OCI-LY7 (cell line): ENCODE measurements around the gene MAP3K7CL. TPM values are rescaled to one million over a fixed set of nuclear protein-coding genes. Genes with fewer than 3 reads are reported as not detected.

ENCODE experiments used
- BruUV-seq: library from RNA; stranded (reverse); fragments of 400-500 nt; replicated peaks from 2 replicates; lab custom pipeline; 2021; lab: Mats Ljungman, UMichigan
- CTCF ChIA-PET: fragments of 300-600 bp; sonication (Branson Sonifier 250); formaldehyde crosslinking; loops from one replicate; lab custom pipeline; 2022; ENCODE audit warnings: antibody characterized with exemption; ENCODE audit not compliant: unreplicated experiment; lab: Charles Lee
- POLR2A ChIA-PET: fragments of 300-600 bp; sonication (Branson Sonifier 250); formaldehyde crosslinking; loops from one replicate; lab custom pipeline; 2022; ENCODE audit warnings: antibody characterized with exemption; lab: Charles Lee
- DNase-seq: peaks from one replicate; pipeline ENCODE4 v3.0.0-alpha.2; 2015; ENCODE audit warnings: low spot score
- H2AFZ ChIP-seq: fragments of 200-600 bp; sonication (generic), shearing (Covaris generic); 2 replicates; pipeline ENCODE4 v1.6.1; 2014; ENCODE audit warnings: mild to moderate bottlenecking, antibody characterized with exemption, low read length, moderate library complexity
- H3K27ac ChIP-seq: fragments of 200-600 bp; sonication (generic); 2 replicates; pipeline ENCODE4 v1.5.1; 2014; ENCODE audit warnings: mixed run types, low read depth, mild to moderate bottlenecking, moderate library complexity, low read length, inconsistent platforms; ENCODE audit not compliant: poor library complexity, severe bottlenecking
- H3K36me3 ChIP-seq: fragments of 200-600 bp; sonication (generic); 2 replicates; pipeline ENCODE4 v1.6.1; 2014; ENCODE audit warnings: mild to moderate bottlenecking, antibody characterized with exemption, low read length, moderate library complexity, mixed read lengths; ENCODE audit not compliant: insufficient read depth
- H3K4me1 ChIP-seq: fragments of 200-600 bp; sonication (generic); 2 replicates; pipeline ENCODE4 v1.5.1; 2014; ENCODE audit warnings: mild to moderate bottlenecking, low read length; ENCODE audit not compliant: insufficient read depth, poor library complexity, severe bottlenecking
- H3K4me2 ChIP-seq: fragments of 200-600 bp; sonication (generic); 2 replicates; pipeline ENCODE4 v1.6.1; 2014; ENCODE audit warnings: mild to moderate bottlenecking, low read length
- H3K4me3 ChIP-seq: fragments of 200-600 bp; sonication (generic); 2 replicates; pipeline ENCODE4 v1.5.1; 2014; ENCODE audit warnings: mild to moderate bottlenecking, low read depth, low read length; ENCODE audit not compliant: poor library complexity, severe bottlenecking
- H3K79me2 ChIP-seq: fragments of 200-600 bp; sonication (generic); 2 replicates; pipeline ENCODE4 v1.6.1; 2016; ENCODE audit warnings: low read depth, mild to moderate bottlenecking, low read length, moderate library complexity, mixed read lengths; ENCODE audit not compliant: insufficient read depth
- H3K9me2 ChIP-seq: fragments of 200-600 bp; sonication (generic); 2 replicates; pipeline ENCODE4 v1.6.1; 2016; ENCODE audit warnings: mild to moderate bottlenecking, low read length, mixed read lengths; ENCODE audit not compliant: insufficient read depth
- H3K9me3 ChIP-seq: fragments of 200-600 bp; sonication (generic); 2 replicates; pipeline ENCODE4 v1.6.1; 2014; ENCODE audit warnings: mild to moderate bottlenecking, mixed run types, low read length, mixed read lengths
- H4K20me1 ChIP-seq: fragments of 200-600 bp; sonication (generic); 2 replicates; pipeline ENCODE4 v1.6.1; 2014; ENCODE audit warnings: mild to moderate bottlenecking, antibody characterized with exemption, low read length, moderate library complexity, mixed read lengths; ENCODE audit not compliant: insufficient read depth
- CTCF ChIP-seq: fragments of 200-600 bp; sonication (generic); conservative IDR thresholded peaks from 2 replicates; pipeline ENCODE4 v1.5.1; 2014; ENCODE audit warnings: mild to moderate bottlenecking, antibody characterized with exemption, low read length, moderate library complexity, mixed read lengths
- EZH2phosphoT487 ChIP-seq: fragments of 200-600 bp; sonication (generic); IDR thresholded peaks from 2 replicates; pipeline ENCODE4 v1.6.1; 2018; ENCODE audit warnings: low read depth, borderline replicate concordance, mild to moderate bottlenecking, mixed run types, antibody characterized with exemption, low read length, moderate library complexity, mixed read lengths
- intact Hi-C: fragments of 100-400 bp; cut with micrococcal nuclease; formaldehyde crosslinking; loops from one replicate; pipeline ENCODE4 v1.10.0; 2022; ENCODE audit not compliant: unreplicated experiment
- total RNA-seq, 2 experiments: library from RNA; depleted of rRNA in 1 of 2; stranded (reverse); fragments of >200 nt in 1 of 2; shearing (Covaris generic) in 1 of 2; gene quantifications; 2 replicates each; pipeline ENCODE4 v1.2.3, GENCODE V29; 2014 to 2022

The MAP3K7CL gene
- total RNA-seq, 2 experiments from 2014 or later = 7.8 to 13.0 TPM

- Histone ChIP-seq H3K79me2 (no peaks in the 10 kb centered on the region), H2AFZ (peak overlapping the region; percentile 29; the same call in 1 of the 2 replicates), H3K27ac (no peak overlapping the region), H3K36me3 (no peaks in the 10 kb centered on the region), H3K4me1 (peaks cover 11% of the 10 kb centered on the region), H3K4me2 (peak overlapping the region; percentile 41), H4K20me1 (no peaks in the 10 kb centered on the region), H3K4me3 (no peak overlapping the region), H3K9me2 (no peaks in the 10 kb centered on the region), H3K9me3 (peaks cover 4% of the 10 kb centered on the region; the same call in 1 of the 2 replicates)
- TF ChIP-seq EZH2phosphoT487 = no peak
- TF ChIP-seq CTCF = peak; percentile 70
- BruUV-seq = no TSS peak
- intact Hi-C loops = no loop called here
- DNase-seq = peak; percentile 55
- POLR2A ChIA-PET = interaction anchor here (0.6 kb wide), 2 partner anchors 9 to 1832 kb away, joined by 3 to 4 read pairs; no protein-coding TSS in a partner anchor
- CTCF ChIA-PET = no interaction called here
These were observed 65.7 kb downstream of the MAP3K7CL start for GRCh38 chr21:29195981-29196669.

GRCh38 chr21:29196670-29197191, 66.3 kb downstream of the MAP3K7CL start:
- no TSS peak for BruUV-seq
- Histone ChIP-seq H3K4me2 (peak overlapping the region; percentile 41), H3K36me3 (no peaks in the 10 kb centered on the region), H3K79me2 (no peaks in the 10 kb centered on the region), H3K9me3 (peaks cover 6% of the 10 kb centered on the region; the same call in 1 of the 2 replicates), H3K4me1 (peaks cover 11% of the 10 kb centered on the region), H3K9me2 (no peaks in the 10 kb centered on the region), H3K27ac (no peak overlapping the region), H3K4me3 (no peak overlapping the region), H4K20me1 (no peaks in the 10 kb centered on the region), H2AFZ (peak overlapping the region; percentile 29; the same call in 1 of the 2 replicates)
- intact Hi-C loops = no loop called here
- POLR2A ChIA-PET = interaction anchor here (0.6 kb wide), 2 partner anchors 9 to 1831 kb away, joined by 3 to 4 read pairs; no protein-coding TSS in a partner anchor
- no peak for DNase-seq
- CTCF ChIA-PET = no interaction called here
- no peak for TF ChIP-seq CTCF
- no peak for TF ChIP-seq EZH2phosphoT487

- DNase-seq = no peak
- Histone ChIP-seq H3K9me3 (peaks cover 12% of the 10 kb centered on the region; the same call in 1 of the 2 replicates), H3K27ac (no peak overlapping the region), H3K9me2 (no peaks in the 10 kb centered on the region), H3K4me2 (no peak overlapping the region), H4K20me1 (no peaks in the 10 kb centered on the region), H3K36me3 (no peaks in the 10 kb centered on the region), H2AFZ (no peak overlapping the region), H3K79me2 (no peaks in the 10 kb centered on the region), H3K4me1 (peaks cover 6% of the 10 kb centered on the region), H3K4me3 (no peak overlapping the region)
- TF ChIP-seq EZH2phosphoT487 (no peak), CTCF (no peak)
- ChIA-PET POLR2A (no interaction called here), CTCF (no interaction called here)
- BruUV-seq = no TSS peak
- intact Hi-C loops = no loop called here
These were observed 70.7 kb downstream of the MAP3K7CL start for GRCh38 chr21:29201186-29201585.
